GM12891 (cell line): Measurements from ENCODE around the gene SEMG1.

ENCODE experiments used
- POLR2A ChIP-seq: IDR thresholded peaks from 2 replicates; pipeline ENCODE4 v1.6.1; 2011; ENCODE audit warnings: low read depth, low read length, control low read depth
- POLR2AphosphoS5 ChIP-seq: IDR thresholded peaks from 2 replicates; pipeline ENCODE4 v1.6.1; 2011; ENCODE audit warnings: low read depth, low read length, control low read depth
- SPI1 ChIP-seq: IDR thresholded peaks from 2 replicates; pipeline ENCODE4 v1.6.1; 2011; ENCODE audit warnings: low read depth, low read length, control low read depth

GRCh38 chr20:45173522-45173921 is 33.3 kb upstream of the SEMG1 start:
- TF ChIP-seq POLR2A (no peak), SPI1 (no peak), POLR2AphosphoS5 (no peak)
